ENCODE measurements around the gene DNAAF1.

DNA sequence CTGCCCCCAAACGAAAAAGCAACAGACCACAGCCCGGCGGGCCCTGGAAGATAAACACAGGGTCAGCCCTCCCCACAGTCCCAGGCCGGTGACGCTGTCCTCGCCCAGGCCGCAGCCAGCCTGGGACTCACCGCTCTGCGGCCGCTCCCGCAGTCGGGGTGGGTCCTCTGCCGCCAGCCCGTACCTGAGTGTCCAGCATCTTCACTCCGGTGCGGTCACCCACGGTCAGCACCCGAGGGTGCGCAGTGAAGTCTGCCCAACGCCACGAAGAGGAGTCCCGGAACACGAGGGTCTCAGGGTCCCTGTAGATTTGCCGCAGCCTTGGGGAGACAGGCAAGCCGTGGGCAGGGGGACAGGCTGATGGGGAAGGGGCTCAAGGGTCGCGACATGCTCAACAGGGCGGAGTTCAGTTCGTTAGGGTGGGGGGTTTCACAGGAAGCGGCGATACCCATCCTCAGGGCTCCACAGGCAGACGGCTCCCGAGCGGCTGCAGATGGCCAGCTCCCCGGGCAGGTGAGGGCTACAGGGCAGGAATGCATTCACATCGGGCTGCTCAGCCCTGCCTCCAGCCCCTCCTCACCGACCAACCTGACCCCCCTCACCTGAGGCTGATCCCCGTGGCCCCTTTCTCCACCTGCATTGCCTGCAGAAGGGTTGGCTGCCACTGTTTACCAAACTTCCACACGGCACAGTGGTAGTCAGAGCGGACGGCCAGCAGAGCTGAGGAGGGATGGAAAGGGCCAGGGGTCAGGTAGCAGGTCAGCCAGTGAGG is 36.2 kb downstream of the DNAAF1 start:
- TF ChIP-seq CTCF (conservative IDR thresholded peaks at IDR 0.05; ENCODE audit: low read length) (no peak), EZH2phosphoT487 (IDR thresholded peaks at IDR 0.05; ENCODE audit: borderline replicate concordance) (no peak)

Data from Loucy (cell line).